Purkinje cell (primary cell): ENCODE data around the gene CHAF1B. TPM values are rescaled to one million over a fixed set of nuclear protein-coding genes. Genes with fewer than 3 reads are reported as not detected.

ENCODE experiments used
- polyA plus RNA-seq: library from polyadenylated mRNA; unstranded; fragments of >200 nt; fragmentation: Nextera tagmentation; gene quantifications from 2 replicates; pipeline ENCODE4 v1.2.1, GENCODE V29; 2014

Gene CHAF1B
- 0.10 and 2.4 TPM in 2 replicates for polyA plus RNA-seq

DNA sequence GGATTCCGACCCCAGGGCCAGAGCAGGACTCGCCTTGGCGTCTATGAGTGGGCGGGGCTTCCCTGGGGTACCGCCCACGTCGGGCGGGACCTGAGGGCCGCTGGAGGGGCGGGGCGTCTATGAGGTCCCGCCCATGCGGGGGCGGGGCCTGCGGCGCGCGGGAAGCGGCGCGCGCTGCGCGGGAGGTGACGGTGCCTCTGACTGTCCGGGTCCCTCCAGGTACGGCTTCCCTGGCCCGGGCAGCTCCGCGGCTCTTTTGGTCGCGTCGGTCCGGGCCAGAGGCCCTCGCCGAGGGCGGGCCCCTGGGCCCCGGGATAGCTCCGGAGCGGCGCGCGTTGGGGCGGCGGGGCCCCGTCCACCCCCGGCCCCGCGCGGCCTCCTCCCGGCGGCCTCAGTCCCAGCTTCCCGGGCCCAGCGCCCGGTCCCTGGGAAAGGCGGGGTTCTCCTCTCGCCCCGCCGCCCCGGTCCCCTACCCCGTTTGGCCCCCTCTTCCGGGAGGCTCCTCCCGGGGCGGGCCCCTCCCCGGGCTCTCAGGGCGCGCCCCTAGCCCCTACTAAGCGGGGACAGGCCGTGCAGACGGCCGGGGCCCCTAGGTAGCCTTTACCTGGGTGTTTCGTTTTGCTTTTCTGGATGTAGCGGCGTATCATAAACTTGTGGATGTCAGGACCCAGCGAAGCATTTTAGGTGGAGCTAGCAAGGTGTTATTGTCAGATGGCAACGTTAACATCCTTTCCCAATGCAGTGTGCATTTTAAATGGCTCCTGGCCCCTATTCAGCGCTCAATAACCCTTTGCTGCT is at the start of gene CHAF1B:
CHAF1B (plus strand) TSS at position 160 of the 798 bp plus-strand sequence. CDS start 745 bp downstream, outside the sequence.

Other genes starting within 250 kb of the CHAF1B start
- 4.4 and 5.2 TPM in 2 replicates for gene DOP1B, start 228.6 kb upstream of the CHAF1B start, polyA plus RNA-seq
- 20.4 and 33.9 TPM in 2 replicates for gene MORC3, start 65.2 kb upstream of the CHAF1B start, polyA plus RNA-seq
- gene CLDN14, start 94.7 kb downstream of the CHAF1B start, polyA plus RNA-seq, result not detected in 2 replicates